ENCODE data around the gene DBNL.

DBNL gene

GRCh38 chr7:44101966-44102845, 57.7 kb downstream of the DBNL start:
- H3K27me3 Mint-ChIP-seq: peaks cover 6% of the 10 kb centered on the region
- no peak overlapping the region for H3K27ac Mint-ChIP-seq
- H3K4me1 Mint-ChIP-seq: peaks cover 32% of the 10 kb centered on the region
- no peaks in the 10 kb centered on the region for H3K36me3 Mint-ChIP-seq (ENCODE audit: low read depth)
- DNase-seq (no peak), ATAC-seq (no peak)
- no peaks in the 10 kb centered on the region for H3K9me3 Mint-ChIP-seq
- peak overlapping the region; percentile 25 for H3K4me3 Mint-ChIP-seq

- no peaks in the 10 kb centered on the region for H3K9me3 Mint-ChIP-seq
- peaks cover 25% of the 10 kb centered on the region for H3K4me1 Mint-ChIP-seq
- H3K27me3 Mint-ChIP-seq: peaks cover 6% of the 10 kb centered on the region
- peak overlapping the region; percentile 35 for H3K27ac Mint-ChIP-seq
- DNase-seq (no peak), ATAC-seq (no peak)
- no peaks in the 10 kb centered on the region for H3K36me3 Mint-ChIP-seq (ENCODE audit: low read depth)
- peak overlapping the region; percentile 51 for H3K4me3 Mint-ChIP-seq
Measured at GRCh38 chr7:44102846-44103565, 58.5 kb downstream of the DBNL start.

- Mint-ChIP-seq H3K4me1 (peaks cover 23% of the 10 kb centered on the region), H3K4me3 (peak overlapping the region; percentile 51), H3K27me3 (peaks cover 6% of the 10 kb centered on the region), H3K9me3 (no peaks in the 10 kb centered on the region), H3K27ac (peak overlapping the region; percentile 35), H3K36me3 (ENCODE audit: low read depth) (no peaks in the 10 kb centered on the region)
- no peak for DNase-seq
- ATAC-seq: no peak
Measured at GRCh38 chr7:44103566-44103922, 59.0 kb downstream of the DBNL start.

- no peaks in the 10 kb centered on the region for H3K9me3 Mint-ChIP-seq
- peaks cover 6% of the 10 kb centered on the region for H3K27me3 Mint-ChIP-seq
- H3K4me3 Mint-ChIP-seq: peak within 1 kb of the TSS; percentile 81
- peak within 1 kb of the TSS; percentile 52 for H3K27ac Mint-ChIP-seq
- no peaks in the 10 kb centered on the region for H3K36me3 Mint-ChIP-seq (ENCODE audit: low read depth)
- H3K4me1 Mint-ChIP-seq: peaks cover 22% of the 10 kb centered on the region
- DNase-seq (peak; percentile 43), ATAC-seq (peak; percentile 53)
Measured at GRCh38 chr7:44103923-44104859, 59.7 kb downstream of the DBNL start, which contains the start of gene AEBP1. Gene AEBP1 (plus strand): TSS chr7:44104345. CDS start chr7:44104666, 321 bp downstream.

GRCh38 chr7:44104860-44105771, 60.6 kb downstream of the DBNL start:
- ATAC-seq: peak; percentile 42
- H3K9me3 Mint-ChIP-seq: no peaks in the 10 kb centered on the region
- no peaks in the 10 kb centered on the region for H3K36me3 Mint-ChIP-seq (ENCODE audit: low read depth)
- H3K27me3 Mint-ChIP-seq: peaks cover 6% of the 10 kb centered on the region
- peak overlapping the region; percentile 52 for H3K27ac Mint-ChIP-seq
- peaks cover 20% of the 10 kb centered on the region for H3K4me1 Mint-ChIP-seq
- H3K4me3 Mint-ChIP-seq: peak overlapping the region; percentile 81
- DNase-seq: no peak

- Mint-ChIP-seq H3K36me3 (ENCODE audit: low read depth) (no peaks in the 10 kb centered on the region), H3K4me3 (peak overlapping the region; percentile 81), H3K9me3 (no peaks in the 10 kb centered on the region), H3K27me3 (peaks cover 6% of the 10 kb centered on the region), H3K4me1 (peaks cover 17% of the 10 kb centered on the region), H3K27ac (no peak overlapping the region)
- no peak for ATAC-seq
- no peak for DNase-seq
Measured at GRCh38 chr7:44105832-44106231, 61.3 kb downstream of the DBNL start.

GRCh38 chr7:44106311-44107065, 62.0 kb downstream of the DBNL start:
- H3K4me3 Mint-ChIP-seq: no peak overlapping the region
- peaks cover 6% of the 10 kb centered on the region for H3K27me3 Mint-ChIP-seq
- no peak for DNase-seq
- peaks cover 17% of the 10 kb centered on the region for H3K4me1 Mint-ChIP-seq
- no peaks in the 10 kb centered on the region for H3K9me3 Mint-ChIP-seq
- ATAC-seq: no peak
- H3K27ac Mint-ChIP-seq: no peak overlapping the region
- no peaks in the 10 kb centered on the region for H3K36me3 Mint-ChIP-seq (ENCODE audit: low read depth)

- H3K9me3 Mint-ChIP-seq: no peaks in the 10 kb centered on the region
Measured at GRCh38 chr7:44107116-44107960, 62.8 kb downstream of the DBNL start.

GRCh38 chr7:44107961-44108767, 63.7 kb downstream of the DBNL start:
- Mint-ChIP-seq H3K36me3 (ENCODE audit: low read depth) (peaks cover 2% of the 10 kb centered on the region), H3K9me3 (no peaks in the 10 kb centered on the region), H3K27ac (no peak overlapping the region), H3K4me3 (no peak overlapping the region), H3K27me3 (peaks cover 4% of the 10 kb centered on the region), H3K4me1 (peaks cover 15% of the 10 kb centered on the region)
- DNase-seq: no peak
- ATAC-seq: no peak

More at GRCh38 chr7:44107116-44107960, 62.8 kb downstream of the DBNL start:
- peaks cover 2% of the 10 kb centered on the region for H3K36me3 Mint-ChIP-seq (ENCODE audit: low read depth)
- peaks cover 6% of the 10 kb centered on the region for H3K27me3 Mint-ChIP-seq
- ATAC-seq: no peak
- peaks cover 15% of the 10 kb centered on the region for H3K4me1 Mint-ChIP-seq
- no peak overlapping the region for H3K4me3 Mint-ChIP-seq
- DNase-seq: no peak
- H3K27ac Mint-ChIP-seq: no peak overlapping the region

- no peak overlapping the region for H3K27ac Mint-ChIP-seq
- ATAC-seq (no peak), DNase-seq (no peak)
- peaks cover 15% of the 10 kb centered on the region for H3K4me1 Mint-ChIP-seq
- H3K9me3 Mint-ChIP-seq: no peaks in the 10 kb centered on the region
- peaks cover 2% of the 10 kb centered on the region for H3K36me3 Mint-ChIP-seq (ENCODE audit: low read depth)
- no peaks in the 10 kb centered on the region for H3K27me3 Mint-ChIP-seq
- no peak overlapping the region for H3K4me3 Mint-ChIP-seq
Measured at GRCh38 chr7:44108768-44109750, 64.6 kb downstream of the DBNL start.

- DNase-seq: no peak
- Mint-ChIP-seq H3K27me3 (no peaks in the 10 kb centered on the region), H3K9me3 (no peaks in the 10 kb centered on the region), H3K36me3 (ENCODE audit: low read depth) (peaks cover 7% of the 10 kb centered on the region), H3K4me1 (peaks cover 15% of the 10 kb centered on the region), H3K4me3 (no peak overlapping the region), H3K27ac (no peak overlapping the region)
- ATAC-seq: no peak
Measured at GRCh38 chr7:44109991-44110390, 65.5 kb downstream of the DBNL start.
